Hypothalamus (tissue), 51 donors: ENCODE data around the gene KCNJ14.
A peak's percentile ranks its signal among the peaks of the same experiment; 100 is the strongest.
"Not testable (repeated sequence)": the region's sequence is repeated elsewhere in the genome, so short reads cannot be mapped to it uniquely, and the experiment has no call there.

Experiments
- DNase-seq, 51 donors: peaks; one replicate each; lab custom pipeline; 2025; lab: John Stamatoyannopoulos, UW

The KCNJ14 gene

GRCh38 chr19:48484931-48485612 lies 29.7 kb downstream of the KCNJ14 start:
- no peak for DNase-seq

DNA sequence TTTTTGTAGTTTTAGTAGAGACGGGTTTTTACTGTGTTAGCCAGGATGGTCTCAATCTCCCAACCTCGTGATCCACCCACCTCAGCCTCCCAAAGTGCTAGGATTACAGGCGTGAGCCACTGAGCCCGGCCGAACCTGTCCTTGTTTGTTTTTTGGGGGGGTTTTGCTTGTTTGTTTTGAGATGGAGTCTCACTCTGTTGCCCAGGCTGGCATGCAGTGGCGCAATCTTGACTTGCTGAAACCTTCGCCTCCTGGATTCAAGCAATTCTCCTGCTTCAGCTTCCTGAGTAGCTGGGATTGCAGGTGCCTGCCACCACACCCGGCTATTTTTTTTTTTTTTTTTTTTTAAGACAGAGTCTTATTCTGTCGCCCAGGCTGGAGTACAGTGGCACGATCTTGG lies 31.3 kb downstream of the KCNJ14 start:
- not testable (repeated sequence) for DNase-seq

DNA sequence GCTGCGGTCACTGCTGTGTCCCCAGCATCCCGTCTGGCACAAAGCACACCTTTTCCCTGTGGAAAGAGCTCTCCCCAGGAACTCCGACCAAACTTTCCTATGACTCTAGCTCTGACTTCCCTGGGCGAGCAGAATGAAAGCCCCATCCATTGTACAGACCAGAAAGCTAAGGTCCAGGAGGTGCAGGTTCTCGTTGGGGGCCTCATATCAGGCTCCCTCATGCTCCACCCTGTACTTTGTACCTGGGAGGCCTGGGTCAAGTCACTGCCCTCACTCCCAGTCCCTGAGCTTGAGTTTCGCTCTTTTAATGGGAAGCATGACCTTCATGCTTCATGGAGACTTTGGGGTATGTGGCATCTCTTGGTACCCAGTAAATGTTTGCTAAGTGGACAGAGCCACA lies 32.2 kb downstream of the KCNJ14 start:
- no peak for DNase-seq

DNA sequence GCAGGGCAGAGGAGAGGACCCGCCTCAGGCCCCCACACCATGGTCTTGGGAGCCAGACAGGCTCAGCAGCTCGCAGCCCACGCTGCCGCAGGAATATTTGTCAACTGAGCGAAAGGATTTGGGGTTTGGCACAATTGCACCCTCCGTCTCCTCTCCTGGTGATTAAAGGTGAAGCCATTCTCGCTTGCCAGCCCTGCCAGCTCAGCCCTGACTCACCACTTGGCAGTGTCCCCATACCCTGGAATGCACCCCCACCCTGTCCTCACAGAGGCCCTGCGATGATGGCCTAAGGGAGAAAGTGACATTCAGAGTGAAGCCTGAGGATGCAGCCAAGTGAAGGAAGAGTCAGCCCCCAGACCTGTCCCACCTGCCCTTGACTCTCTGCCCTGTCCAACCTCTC lies 32.6 kb downstream of the KCNJ14 start:
- peak in 11 of 51 donors; percentile 8 to 73 (median 31) for DNase-seq

DNA sequence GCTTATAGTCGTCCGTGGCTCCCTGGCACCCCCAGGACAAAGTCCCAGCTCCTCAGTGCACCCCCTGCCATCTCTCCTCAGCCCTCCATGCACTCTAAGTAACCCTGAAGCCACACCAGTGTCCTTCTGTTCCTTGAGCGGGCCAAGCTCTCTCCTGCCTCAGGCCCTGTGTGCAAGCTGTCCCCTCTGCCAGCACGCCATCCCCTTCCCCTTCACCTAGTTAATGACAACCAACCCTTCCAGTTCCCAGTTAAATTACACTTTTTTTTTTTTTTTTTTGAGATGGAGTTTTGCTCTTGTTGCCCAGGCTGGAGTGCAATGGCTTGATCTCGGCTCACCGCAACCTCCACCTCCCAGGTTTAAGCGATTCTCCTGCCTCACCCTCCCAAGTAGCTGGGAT lies 33.1 kb downstream of the KCNJ14 start:
- DNase-seq, result not testable (repeated sequence)

GRCh38 chr19:48489608-48490216 lies 34.3 kb downstream of the KCNJ14 start:
- peak in 38 of 51 donors; percentile 5 to 72 (median 23) for DNase-seq

- peak in 2 of 51 donors; percentile 23 to 29 for DNase-seq
Measured at GRCh38 chr19:48490981-48491792, 35.8 kb downstream of the KCNJ14 start.

DNA sequence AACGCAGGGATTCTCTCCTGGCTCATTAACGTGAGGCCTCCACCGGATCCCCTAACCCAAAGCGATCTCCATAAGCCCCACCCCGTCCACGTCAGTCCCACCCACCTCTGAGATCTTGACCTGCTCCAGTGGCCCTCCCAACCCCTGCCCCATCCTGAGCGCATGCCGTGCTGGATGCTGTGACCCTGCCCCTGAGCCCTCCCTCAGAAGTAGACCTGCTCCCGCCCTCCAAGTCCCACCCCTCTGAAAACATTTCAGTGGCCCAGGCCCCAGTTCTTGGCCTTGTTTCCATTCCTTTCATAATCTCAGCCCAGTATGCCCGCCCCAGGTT lies 36.4 kb downstream of the KCNJ14 start:
- no peak for DNase-seq

DNA sequence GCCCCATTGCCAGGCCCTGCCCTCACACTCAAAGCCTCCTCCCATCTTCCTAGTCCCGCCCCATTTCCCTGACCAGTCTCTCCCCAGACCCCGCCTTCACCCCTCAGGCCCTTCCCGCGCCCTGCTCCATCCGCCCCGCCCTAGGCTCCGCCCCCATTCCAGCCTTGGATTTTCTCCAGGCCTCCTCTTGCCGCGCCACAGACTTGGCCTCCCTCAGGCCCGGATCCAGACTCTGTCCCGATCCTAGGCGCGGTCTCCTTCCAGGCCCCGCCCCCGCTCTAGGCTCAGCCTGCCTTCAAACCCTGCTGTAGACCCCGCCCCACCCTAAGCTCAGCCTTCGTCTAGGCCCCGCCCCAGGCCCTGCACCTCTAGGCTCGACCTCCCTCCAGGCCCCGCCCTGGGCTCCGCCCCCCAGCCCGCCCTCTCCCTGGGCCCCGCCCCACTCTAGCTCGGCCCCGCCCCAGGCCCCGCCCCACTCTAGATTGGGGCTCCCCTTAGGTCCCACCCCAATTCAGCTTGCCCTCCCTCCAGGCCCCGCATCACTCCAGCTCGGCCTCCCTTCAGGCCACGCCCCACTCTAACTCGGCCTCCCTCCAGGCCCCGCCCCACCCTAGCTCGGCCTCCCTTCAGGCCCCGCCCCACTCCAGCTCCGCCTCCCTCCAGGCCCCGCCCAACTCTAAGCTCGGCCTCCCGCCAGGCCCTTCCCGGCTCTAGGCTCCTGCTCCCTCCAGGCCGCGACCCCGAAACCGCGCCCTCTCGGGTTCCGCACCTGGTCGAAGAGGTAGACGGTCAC lies 37.7 kb downstream of the KCNJ14 start:
- DNase-seq, result peak; percentile 30 to 99 (median 80)

DNA sequence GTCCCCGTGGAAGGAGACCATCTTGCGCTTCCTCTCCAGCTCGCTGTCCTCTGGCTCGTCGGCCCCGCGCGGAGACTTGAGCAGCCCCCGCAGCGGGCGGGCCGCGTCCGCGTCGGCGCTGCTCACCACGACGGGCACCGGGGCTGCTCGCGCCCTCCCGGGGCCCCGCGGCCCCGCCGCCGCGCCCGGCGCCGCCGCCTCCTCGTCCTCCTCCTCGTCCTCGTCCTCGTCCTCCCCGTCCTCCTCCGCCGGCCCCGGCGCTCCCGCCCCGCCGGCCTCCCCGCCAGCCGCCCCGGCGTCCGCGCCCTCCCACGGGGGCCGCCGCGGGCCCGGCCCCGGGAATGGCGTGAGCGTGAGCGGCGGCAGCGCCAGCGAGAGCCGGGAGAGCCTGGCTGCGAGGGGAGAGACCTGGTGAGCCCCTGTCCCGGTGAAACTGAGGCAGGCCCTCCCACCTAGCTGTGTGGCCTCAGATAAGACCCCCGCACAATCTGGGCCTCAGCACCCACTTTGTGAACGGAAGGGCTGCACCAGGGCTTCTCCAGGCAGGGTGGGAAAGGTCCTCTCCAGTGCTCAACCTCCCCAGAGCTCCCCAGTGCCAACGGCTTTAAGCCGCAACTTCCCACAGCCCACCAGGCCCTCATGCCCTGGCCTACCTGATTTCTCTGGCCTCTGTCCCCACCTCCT lies 38.5 kb downstream of the KCNJ14 start:
- no peak for DNase-seq

GRCh38 chr19:48495396-48495795 lies 40.0 kb downstream of the KCNJ14 start:
- DNase-seq, result no peak

- no peak for DNase-seq
Measured at GRCh38 chr19:48496959-48497727, 41.8 kb downstream of the KCNJ14 start.

- no peak for DNase-seq
Measured at GRCh38 chr19:48497728-48498594, 42.6 kb downstream of the KCNJ14 start.

GRCh38 chr19:48498595-48499311 lies 43.4 kb downstream of the KCNJ14 start:
- DNase-seq, result no peak

GRCh38 chr19:48499316-48500090 lies 44.1 kb downstream of the KCNJ14 start:
- DNase-seq, result no peak

- no peak for DNase-seq
Measured at GRCh38 chr19:48500830-48501493, 45.6 kb downstream of the KCNJ14 start.
